Fibroblast of the aortic adventitia (primary cell): ENCODE results near the gene GDF2. TPM values are rescaled to one million over a fixed set of nuclear protein-coding genes. Genes with fewer than 3 reads are reported as not detected.

ENCODE experiments used
- DNase-seq: peaks from one replicate; pipeline ENCODE4 v3.0.0-alpha.2; 2010; ENCODE audit warnings: low read depth
- H3K4me3 ChIP-seq: 2 replicates; pipeline ENCODE4 v1.5.1; 2011; ENCODE audit warnings: low read depth, mild to moderate bottlenecking, control low read depth, low read length, moderate library complexity
- total RNA-seq: library from RNA; depleted of rRNA; stranded (reverse); fragments of >200 nt; gene quantifications from 2 replicates; pipeline ENCODE4 v1.2.3, GENCODE V29; 2012; ENCODE audit warnings: low replicate concordance
- TF ChIP-seq, protein P1 (sequence below): IDR thresholded peaks from 2 replicates; pipeline ENCODE4 v1.5.1; 2011; ENCODE audit warnings: mild to moderate bottlenecking, low read length, control low read depth, inconsistent platforms; ENCODE audit not compliant: insufficient read depth

Gene GDF2
- total RNA-seq, 1 donor, result not detected

DNA sequence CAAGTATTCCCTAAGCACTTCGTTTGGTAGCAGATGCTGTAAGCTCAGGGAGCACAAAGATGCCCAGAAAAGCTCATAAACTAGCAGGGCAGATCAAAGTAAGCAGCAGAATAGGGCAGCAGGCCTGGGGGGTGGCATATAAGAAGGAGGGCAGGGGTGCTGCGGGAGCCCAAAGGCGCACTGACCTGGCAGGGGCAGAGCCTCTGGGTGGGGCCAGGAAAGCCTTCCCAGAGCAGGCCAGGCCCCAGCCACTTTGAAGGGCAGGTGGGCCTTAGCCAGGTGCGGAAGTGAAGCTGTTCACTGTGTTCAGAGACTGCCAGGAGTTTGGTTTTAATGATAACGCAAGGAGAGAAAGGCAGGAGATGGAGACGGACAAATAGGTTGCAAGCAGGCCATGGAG lies 18.4 kb upstream of the GDF2 start:
- TF ChIP-seq, protein P1, sequence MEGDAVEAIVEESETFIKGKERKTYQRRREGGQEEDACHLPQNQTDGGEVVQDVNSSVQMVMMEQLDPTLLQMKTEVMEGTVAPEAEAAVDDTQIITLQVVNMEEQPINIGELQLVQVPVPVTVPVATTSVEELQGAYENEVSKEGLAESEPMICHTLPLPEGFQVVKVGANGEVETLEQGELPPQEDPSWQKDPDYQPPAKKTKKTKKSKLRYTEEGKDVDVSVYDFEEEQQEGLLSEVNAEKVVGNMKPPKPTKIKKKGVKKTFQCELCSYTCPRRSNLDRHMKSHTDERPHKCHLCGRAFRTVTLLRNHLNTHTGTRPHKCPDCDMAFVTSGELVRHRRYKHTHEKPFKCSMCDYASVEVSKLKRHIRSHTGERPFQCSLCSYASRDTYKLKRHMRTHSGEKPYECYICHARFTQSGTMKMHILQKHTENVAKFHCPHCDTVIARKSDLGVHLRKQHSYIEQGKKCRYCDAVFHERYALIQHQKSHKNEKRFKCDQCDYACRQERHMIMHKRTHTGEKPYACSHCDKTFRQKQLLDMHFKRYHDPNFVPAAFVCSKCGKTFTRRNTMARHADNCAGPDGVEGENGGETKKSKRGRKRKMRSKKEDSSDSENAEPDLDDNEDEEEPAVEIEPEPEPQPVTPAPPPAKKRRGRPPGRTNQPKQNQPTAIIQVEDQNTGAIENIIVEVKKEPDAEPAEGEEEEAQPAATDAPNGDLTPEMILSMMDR, result no peak
- DNase-seq, result no peak
- H3K4me3 ChIP-seq, result no peak overlapping the region

GRCh38 chr10:47305566-47305965 lies 16.7 kb upstream of the GDF2 start:
- no peak overlapping the region for H3K4me3 ChIP-seq
- DNase-seq, result no peak
- TF ChIP-seq, protein P1, result no peak

DNA sequence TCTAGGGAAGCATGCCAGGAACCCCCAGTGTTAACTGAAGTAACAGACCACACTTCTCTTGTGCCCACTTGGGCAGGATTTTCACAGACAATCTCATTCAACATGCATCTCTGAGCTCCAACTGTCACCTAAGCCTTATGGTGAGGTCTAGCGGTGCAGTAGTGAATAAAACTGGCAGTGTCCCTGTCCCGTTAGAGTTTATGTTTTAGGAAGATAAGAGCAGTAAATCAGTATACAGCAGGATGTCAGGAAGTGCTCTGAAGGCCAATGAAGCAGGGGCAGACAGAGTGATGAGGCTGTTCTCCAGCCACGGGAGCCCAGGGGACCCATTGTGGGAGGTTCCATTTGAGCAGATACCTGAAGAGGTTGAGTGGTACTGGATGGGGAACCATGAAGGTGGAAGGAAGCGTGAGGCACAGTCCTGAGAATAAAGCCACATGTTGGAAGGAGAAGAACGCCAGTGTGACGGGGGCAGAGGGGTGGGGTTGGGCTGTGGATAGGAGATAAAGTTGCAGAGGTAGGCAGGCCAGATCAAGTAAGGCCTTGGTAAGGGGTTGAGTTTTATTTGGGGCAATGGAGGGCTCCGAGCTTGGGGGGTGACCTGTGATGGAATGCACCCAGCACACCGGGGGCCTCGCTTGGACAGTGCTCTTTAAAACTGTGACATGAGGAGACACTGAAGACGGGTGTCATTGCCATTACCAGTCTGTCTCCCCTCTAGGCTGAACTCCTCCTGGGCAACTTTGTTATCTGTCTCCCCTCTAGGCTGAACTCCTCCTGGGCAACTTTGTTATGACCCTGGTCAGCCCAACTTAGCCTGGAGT lies 15.7 kb upstream of the GDF2 start:
- H3K4me3 ChIP-seq, result no peak overlapping the region
- TF ChIP-seq, protein P1, result no peak
- no peak for DNase-seq

GRCh38 chr10:47307381-47307780 lies 14.9 kb upstream of the GDF2 start:
- H3K4me3 ChIP-seq, result no peak overlapping the region
- no peak for DNase-seq
- TF ChIP-seq, protein P1, result no peak

- no peak for DNase-seq
- TF ChIP-seq, protein P1, result no peak
- no peak overlapping the region for H3K4me3 ChIP-seq
Measured at GRCh38 chr10:47308775-47309174, 13.5 kb upstream of the GDF2 start.

GRCh38 chr10:47309408-47310089 lies 12.7 kb upstream of the GDF2 start:
- DNase-seq, result no peak
- TF ChIP-seq, protein P1, result peak; percentile 26
- H3K4me3 ChIP-seq, result no peak overlapping the region
